Spinal cord (tissue), 10 donors: ENCODE measurements around the gene LENG1. TPM values are rescaled to one million over a fixed set of nuclear protein-coding genes. Genes with fewer than 3 reads are reported as not detected.
A peak's percentile ranks its signal among the peaks of the same experiment; 100 is the strongest.
"Not testable (repeated sequence)": the region's sequence is repeated elsewhere in the genome, so short reads cannot be mapped to it uniquely, and the experiment has no call there.

Experiments
- DNase-seq, 6 donors: peaks; one replicate each; pipeline versions ENCODE4 v3.0.0 to v3.0.0-alpha.2; 2013 to 2015; ENCODE audit warnings: low spot score in 6 of 6, low read depth in 4 of 6
- H3K27ac ChIP-seq: one replicate; pipeline ENCODE4 v1.5.1; 2013; ENCODE audit warnings: low read depth, low read length, control low read depth
- H3K27me3 ChIP-seq: one replicate; pipeline ENCODE4 v1.6.1; 2013; ENCODE audit warnings: low read length; ENCODE audit not compliant: control insufficient read depth, insufficient read depth
- H3K36me3 ChIP-seq: one replicate; pipeline ENCODE4 v1.6.1; 2013; ENCODE audit warnings: low read length; ENCODE audit not compliant: control insufficient read depth, insufficient read depth
- H3K4me1 ChIP-seq: one replicate; pipeline ENCODE4 v1.6.1; 2013; ENCODE audit warnings: low read length; ENCODE audit not compliant: control insufficient read depth, insufficient read depth
- H3K4me3 ChIP-seq: one replicate; pipeline ENCODE4 v1.5.1; 2013; ENCODE audit warnings: low read depth, low read length, control low read depth
- H3K9me3 ChIP-seq: one replicate; pipeline ENCODE4 v1.6.1; 2013; ENCODE audit warnings: low read length; ENCODE audit not compliant: control insufficient read depth, insufficient read depth
- WGBS: methylation state at CpG from one replicate; pipeline ENCODE4 v1.1.5; 2013; ENCODE audit warnings: missing lambda C conversion rate; ENCODE audit not compliant: insufficient coverage; 5-methylcytosine and 5-hydroxymethylcytosine counted together
- long read RNA-seq, 4 donors: transcript quantifications; one replicate each; lab custom pipeline, GENCODE V29; 2026
- polyA plus RNA-seq, 2 donors: library from polyadenylated mRNA; unstranded; fragments of 120-200 nt; gene quantifications; one replicate each; pipeline ENCODE4 v1.2.1, GENCODE V29; 2013; ENCODE audit not compliant: insufficient read length in 2 of 2
- total RNA-seq, 2 donors: library from RNA; depleted of rRNA in 1 of 2; stranded (reverse); fragments of 120-200 nt in 1 of 2; fragments of >200 nt in 1 of 2; gene quantifications; one replicate each; pipeline versions ENCODE4 v1.2.3 to v1.2.4, GENCODE V29; 2013 to 2014
- donor health status: healthy.

Gene LENG1
- total RNA-seq (10 to 100 TPM in 1 of 2 donors, 1 to 10 TPM in 1; 3.7 to 13.3 TPM), polyA plus RNA-seq (10 to 100 TPM; 11.8 to 11.9 TPM)
- long read RNA-seq, donor 1, transcript LENG1-201 (4 exons, 1,542 nt): major isoform, 9 of 9 reads
- long read RNA-seq, donor 1, partial matches to known transcripts: 0 of 9 reads
- long read RNA-seq, donor 1, other reads (novel, unspliced or antisense): 0 of 9 reads
- long read RNA-seq, donor 2, partial matches to known transcripts: 0 of 2 reads
- long read RNA-seq, donor 2, other reads (novel, unspliced or antisense): 0 of 2 reads
- long read RNA-seq, donor 3, transcript LENG1-201 (4 exons, 1,542 nt): major isoform, 5 of 5 reads
- long read RNA-seq, donor 3, partial matches to known transcripts: 0 of 5 reads
- long read RNA-seq, donor 3, other reads (novel, unspliced or antisense): 0 of 5 reads
- long read RNA-seq, donor 4, transcript LENG1-201 (4 exons, 1,542 nt): major isoform, 8 of 13 reads
- long read RNA-seq, donor 4, partial matches to known transcripts: 5 of 13 reads
- long read RNA-seq, donor 4, other reads (novel, unspliced or antisense): 0 of 13 reads

GRCh38 chr19:54159352-54160181 lies at the start of gene LENG1:
Gene LENG1 (minus strand): TSS chr19:54159721. CDS start chr19:54159695, 26 bp downstream.
- Histone ChIP-seq H3K27ac (peak within 1 kb of the TSS; percentile 96), H3K36me3 (peaks cover 38% of the 10 kb centered on the region), H3K4me1 (peaks cover 44% of the 10 kb centered on the region), H3K9me3 (no peaks in the 10 kb centered on the region), H3K4me3 (peak within 1 kb of the TSS; percentile 72), H3K27me3 (peaks cover 5% of the 10 kb centered on the region)
- peak; percentile 99 to 100 (median 100) for DNase-seq
- 0% methylated on average over 72 of the region's 72 CpGs for WGBS

GRCh38 chr19:54208784-54209057 lies 49.2 kb upstream of the LENG1 start:
- Histone ChIP-seq H3K4me3 (no peak overlapping the region), H3K27me3 (no peaks in the 10 kb centered on the region), H3K4me1 (peaks cover 20% of the 10 kb centered on the region), H3K36me3 (peaks cover 56% of the 10 kb centered on the region), H3K9me3 (no peaks in the 10 kb centered on the region), H3K27ac (peak overlapping the region; percentile 71)
- WGBS: 77% methylated on average over 8 of the region's 8 CpGs
- DNase-seq: no peak

- Histone ChIP-seq H3K27me3 (no peaks in the 10 kb centered on the region), H3K36me3 (peaks cover 61% of the 10 kb centered on the region), H3K9me3 (no peaks in the 10 kb centered on the region), H3K27ac (peak overlapping the region; percentile 54), H3K4me1 (peaks cover 20% of the 10 kb centered on the region), H3K4me3 (no peak overlapping the region)
- peak in 2 of 6 donors; percentile 6 to 60 for DNase-seq
- WGBS: 72% methylated on average over 13 of the region's 18 CpGs
Observed at GRCh38 chr19:54207983-54208783, 48.7 kb upstream of the LENG1 start.

- Histone ChIP-seq H3K4me3 (no peak overlapping the region), H3K4me1 (peaks cover 20% of the 10 kb centered on the region), H3K27ac (peak overlapping the region; percentile 54), H3K36me3 (peaks cover 67% of the 10 kb centered on the region), H3K27me3 (no peaks in the 10 kb centered on the region), H3K9me3 (no peaks in the 10 kb centered on the region)
- no peak for DNase-seq
- WGBS: 92% methylated on average over 5 of the region's 5 CpGs
Observed at GRCh38 chr19:54207676-54207982, 48.1 kb upstream of the LENG1 start.

- not testable (repeated sequence) for H3K27ac ChIP-seq, DNase-seq, H3K27me3 ChIP-seq, H3K9me3 ChIP-seq, H3K4me3 ChIP-seq
- 95% methylated on average over 13 of the region's 23 CpGs for WGBS
- Histone ChIP-seq H3K36me3 (peaks cover 69% of the 10 kb centered on the region), H3K4me1 (peaks cover 20% of the 10 kb centered on the region)
Observed at GRCh38 chr19:54207193-54207592, 47.7 kb upstream of the LENG1 start.

GRCh38 chr19:54206831-54207177 lies 47.3 kb upstream of the LENG1 start:
- peaks cover 73% of the 10 kb centered on the region for H3K36me3 ChIP-seq
- H3K4me3 ChIP-seq: no peak overlapping the region
- H3K27ac ChIP-seq: no peak overlapping the region

GRCh38 chr19:54206030-54206830 lies 46.7 kb upstream of the LENG1 start:
- Histone ChIP-seq H3K9me3 (no peaks in the 10 kb centered on the region), H3K36me3 (peaks cover 76% of the 10 kb centered on the region), H3K4me3 (no peak overlapping the region), H3K27ac (no peak overlapping the region), H3K4me1 (peaks cover 30% of the 10 kb centered on the region), H3K27me3 (no peaks in the 10 kb centered on the region)
- no peak for DNase-seq
- WGBS: 94% methylated on average over 22 of the region's 27 CpGs

More at GRCh38 chr19:54206831-54207177, 47.3 kb upstream of the LENG1 start:
- peaks cover 24% of the 10 kb centered on the region for H3K4me1 ChIP-seq
- WGBS: 86% methylated on average over 13 of the region's 13 CpGs
- DNase-seq: no peak
- no peaks in the 10 kb centered on the region for H3K9me3 ChIP-seq
- H3K27me3 ChIP-seq: no peaks in the 10 kb centered on the region

- Histone ChIP-seq H3K4me1 (peaks cover 32% of the 10 kb centered on the region), H3K27ac (no peak overlapping the region)
- no peak for DNase-seq
Observed at GRCh38 chr19:54204767-54205468, 45.4 kb upstream of the LENG1 start.

More at GRCh38 chr19:54204767-54205468, 45.4 kb upstream of the LENG1 start:
- Histone ChIP-seq H3K9me3 (no peaks in the 10 kb centered on the region), H3K27me3 (no peaks in the 10 kb centered on the region), H3K36me3 (peaks cover 77% of the 10 kb centered on the region), H3K4me3 (no peak overlapping the region)
- 81% methylated on average over 3 of the region's 4 CpGs for WGBS
